ENCODE results near the gene RUFY4.

RUFY4 gene

GRCh38 chr2:218024871-218025270, 44.2 kb upstream of the RUFY4 start:
- no peak for ATAC-seq (ENCODE audit: insufficient read depth, low read depth)
- H3K4me3 ChIP-seq (ENCODE audit: low read depth in 1 of 2, low read length in 2 of 2), result no peak overlapping the region
- no peaks in the 10 kb centered on the region for H3K36me3 ChIP-seq (ENCODE audit: insufficient read depth, low read length)
- H4K20me1 ChIP-seq (ENCODE audit: insufficient read depth, low read length), result 0 out of 2 replicates have a peak, but pooled peaks cover 3% of the 10 kb centered on the region
- peaks cover 5% of the 10 kb centered on the region for H3K27me3 ChIP-seq (ENCODE audit: insufficient read depth, low read length, poor library complexity)
- no peak overlapping the region for H3K27ac ChIP-seq (ENCODE audit: low read length)
- H3K79me2 ChIP-seq (ENCODE audit: insufficient read depth, low read length), result no peaks in the 10 kb centered on the region
- no peaks in the 10 kb centered on the region for H3K9me3 ChIP-seq (ENCODE audit: insufficient read depth, low read length, severe bottlenecking)
- H3K4me1 ChIP-seq (ENCODE audit: insufficient read depth, low read length), result no peaks in the 10 kb centered on the region
- no peak for DNase-seq
- H2AFZ ChIP-seq (ENCODE audit: low read depth, low read length), result no peak overlapping the region
- TF ChIP-seq CTCF (IDR thresholded peaks at IDR 0.05; ENCODE audit: borderline replicate concordance, extremely low read depth, low read length, poor library complexity, severe bottlenecking), result no peak
- no peak for TF ChIP-seq EZH2 (IDR thresholded peaks at IDR 0.05; ENCODE audit: borderline replicate concordance, low read depth, low read length, severe bottlenecking)
- no peak overlapping the region for H3K4me2 ChIP-seq (ENCODE audit: insufficient read depth, low read length)
- H3K9ac ChIP-seq (ENCODE audit: low read depth, low read length), result no peak overlapping the region

- Histone ChIP-seq H4K20me1 (ENCODE audit: insufficient read depth, low read length) (0 out of 2 replicates have a peak, but pooled peaks cover 3% of the 10 kb centered on the region), H3K4me3 (ENCODE audit: low read depth in 1 of 2, low read length in 2 of 2) (no peak overlapping the region), H3K9ac (ENCODE audit: low read depth, low read length) (no peak overlapping the region), H3K36me3 (ENCODE audit: insufficient read depth, low read length) (no peaks in the 10 kb centered on the region), H3K79me2 (ENCODE audit: insufficient read depth, low read length) (no peaks in the 10 kb centered on the region), H3K27ac (ENCODE audit: low read length) (no peak overlapping the region), H2AFZ (ENCODE audit: low read depth, low read length) (no peak overlapping the region), H3K4me2 (ENCODE audit: insufficient read depth, low read length) (no peak overlapping the region), H3K9me3 (ENCODE audit: insufficient read depth, low read length, severe bottlenecking) (no peaks in the 10 kb centered on the region), H3K4me1 (ENCODE audit: insufficient read depth, low read length) (no peaks in the 10 kb centered on the region), H3K27me3 (ENCODE audit: insufficient read depth, low read length, poor library complexity) (peaks cover 5% of the 10 kb centered on the region)
- no peak for TF ChIP-seq EZH2 (IDR thresholded peaks at IDR 0.05; ENCODE audit: borderline replicate concordance, low read depth, low read length, severe bottlenecking)
- TF ChIP-seq CTCF (IDR thresholded peaks at IDR 0.05; ENCODE audit: borderline replicate concordance, extremely low read depth, low read length, poor library complexity, severe bottlenecking), result no peak
- no peak for ATAC-seq (ENCODE audit: insufficient read depth, low read depth)
- no peak for DNase-seq
Observed at GRCh38 chr2:218026244-218026643, 42.8 kb upstream of the RUFY4 start.

- Histone ChIP-seq H3K79me2 (ENCODE audit: insufficient read depth, low read length) (no peaks in the 10 kb centered on the region), H3K4me1 (ENCODE audit: insufficient read depth, low read length) (no peaks in the 10 kb centered on the region), H3K27me3 (ENCODE audit: insufficient read depth, low read length, poor library complexity) (peaks cover 5% of the 10 kb centered on the region), H3K9ac (ENCODE audit: low read depth, low read length) (no peak overlapping the region), H3K4me3 (ENCODE audit: low read depth in 1 of 2, low read length in 2 of 2) (no peak overlapping the region), H3K36me3 (ENCODE audit: insufficient read depth, low read length) (no peaks in the 10 kb centered on the region), H3K27ac (ENCODE audit: low read length) (no peak overlapping the region), H3K4me2 (ENCODE audit: insufficient read depth, low read length) (no peak overlapping the region), H3K9me3 (ENCODE audit: insufficient read depth, low read length, severe bottlenecking) (no peaks in the 10 kb centered on the region), H2AFZ (ENCODE audit: low read depth, low read length) (no peak overlapping the region), H4K20me1 (ENCODE audit: insufficient read depth, low read length) (0 out of 2 replicates have a peak, but pooled peaks cover 3% of the 10 kb centered on the region)
- no peak for ATAC-seq (ENCODE audit: insufficient read depth, low read depth)
- TF ChIP-seq CTCF (IDR thresholded peaks at IDR 0.05; ENCODE audit: borderline replicate concordance, extremely low read depth, low read length, poor library complexity, severe bottlenecking) (no peak), EZH2 (IDR thresholded peaks at IDR 0.05; ENCODE audit: borderline replicate concordance, low read depth, low read length, severe bottlenecking) (no peak)
- DNase-seq, result no peak
Observed at GRCh38 chr2:218026676-218027425, 42.2 kb upstream of the RUFY4 start.

All from DND-41 (cell line).